H1 (cell line): ENCODE results near the gene PERCC1.

Source experiments
- ATF3 ChIP-seq: IDR thresholded peaks from 2 replicates; pipeline ENCODE4 v1.6.1; 2011; ENCODE audit warnings: low read depth, mild to moderate bottlenecking, low read length; ENCODE audit not compliant: insufficient read depth
- CEBPB ChIP-seq: IDR thresholded peaks from 2 replicates; pipeline ENCODE4 v1.6.1; 2012; ENCODE audit warnings: low read depth, low read length
- CTCF ChIP-seq, 3 experiments: IDR thresholded peaks; 1 replicate in 2 of 3; 2 replicates in 1 of 3; pipeline versions ENCODE4 v1.5.1 to v1.6.1; 2011; ENCODE audit warnings: low read length in 3 of 3, mild to moderate bottlenecking in 3 of 3, inconsistent platforms in 2 of 3, low read depth in 1 of 3, moderate library complexity in 1 of 3; ENCODE audit not compliant: insufficient read depth in 1 of 3; ENCODE audit errors: control extremely low read depth in 1 of 3
- MAX ChIP-seq: IDR thresholded peaks from 2 replicates; pipeline ENCODE4 v1.6.1; 2012; ENCODE audit warnings: inconsistent platforms
- POLR2AphosphoS5 ChIP-seq: IDR thresholded peaks from 2 replicates; pipeline ENCODE4 v1.6.1; 2011; ENCODE audit warnings: low read depth, low read length
- RFX5 ChIP-seq: IDR thresholded peaks from 2 replicates; pipeline ENCODE4 v1.6.1; 2011; ENCODE audit warnings: low read depth, low read length, improper control_type of control experiment, borderline replicate concordance
- USF2 ChIP-seq: IDR thresholded peaks from 2 replicates; pipeline ENCODE4 v1.6.1; 2011; ENCODE audit warnings: low read length, improper control_type of control experiment

GRCh38 chr16:1452530-1452929 is 21.7 kb downstream of the PERCC1 start:
- TF ChIP-seq MAX, result no peak
- TF ChIP-seq ATF3, result no peak
- TF ChIP-seq POLR2AphosphoS5, result no peak
- no peak for TF ChIP-seq RFX5
- no peak for TF ChIP-seq CEBPB
- no peak for TF ChIP-seq CTCF (IDR thresholded peaks at IDR 0.05; ENCODE audit: control extremely low read depth in 1 of 3, insufficient read depth in 1 of 3, low read depth in 1 of 3, low read length in 3 of 3)
- TF ChIP-seq USF2, result no peak
